NCI-H446 treated with DMSO at 0.1 percent for 48 hours (cell line): ENCODE results near the gene NOXO1.

ENCODE experiments used
- DNase-seq: peaks from one replicate; lab custom pipeline; 2025; lab: John Stamatoyannopoulos, UW

NOXO1 gene

DNA sequence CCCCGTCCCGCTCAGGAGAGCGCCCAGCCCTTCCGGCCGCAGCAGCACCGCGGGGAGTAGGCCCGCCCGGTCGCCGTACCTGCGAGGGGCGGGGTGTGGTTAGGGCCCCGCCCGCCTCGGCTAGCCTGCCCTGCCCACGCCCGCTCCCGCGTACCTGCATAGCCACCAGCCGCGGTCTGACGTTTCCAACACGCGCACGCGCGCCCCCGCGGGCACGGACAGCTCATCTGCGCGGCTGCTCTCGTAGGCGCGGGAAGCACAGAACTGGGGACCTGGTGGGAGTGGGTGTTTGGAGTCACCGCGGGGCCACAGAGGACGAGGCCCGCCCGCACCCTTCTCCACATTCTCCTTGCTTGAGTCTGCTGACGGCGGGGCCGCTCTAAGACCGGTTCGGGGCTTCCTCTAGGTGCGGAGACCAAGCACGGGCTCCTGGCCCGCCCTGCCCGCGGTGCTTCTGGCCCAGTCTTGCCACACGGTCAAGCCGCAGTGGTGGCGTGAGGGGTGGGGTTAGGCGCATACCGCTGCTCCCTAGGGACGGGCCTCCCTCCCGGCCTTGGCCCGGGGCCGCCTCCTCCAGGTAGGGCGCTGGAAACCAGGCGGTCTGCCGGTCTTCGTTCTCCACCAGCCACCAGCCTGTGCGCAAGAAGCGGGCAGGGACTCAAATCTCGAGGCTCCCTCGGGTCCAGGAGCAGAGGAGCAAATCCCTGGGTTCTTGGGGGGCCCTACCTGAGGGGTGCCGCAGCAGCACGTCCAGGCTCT is 1.8 kb downstream of the NOXO1 start:
- no peak for DNase-seq

DNA sequence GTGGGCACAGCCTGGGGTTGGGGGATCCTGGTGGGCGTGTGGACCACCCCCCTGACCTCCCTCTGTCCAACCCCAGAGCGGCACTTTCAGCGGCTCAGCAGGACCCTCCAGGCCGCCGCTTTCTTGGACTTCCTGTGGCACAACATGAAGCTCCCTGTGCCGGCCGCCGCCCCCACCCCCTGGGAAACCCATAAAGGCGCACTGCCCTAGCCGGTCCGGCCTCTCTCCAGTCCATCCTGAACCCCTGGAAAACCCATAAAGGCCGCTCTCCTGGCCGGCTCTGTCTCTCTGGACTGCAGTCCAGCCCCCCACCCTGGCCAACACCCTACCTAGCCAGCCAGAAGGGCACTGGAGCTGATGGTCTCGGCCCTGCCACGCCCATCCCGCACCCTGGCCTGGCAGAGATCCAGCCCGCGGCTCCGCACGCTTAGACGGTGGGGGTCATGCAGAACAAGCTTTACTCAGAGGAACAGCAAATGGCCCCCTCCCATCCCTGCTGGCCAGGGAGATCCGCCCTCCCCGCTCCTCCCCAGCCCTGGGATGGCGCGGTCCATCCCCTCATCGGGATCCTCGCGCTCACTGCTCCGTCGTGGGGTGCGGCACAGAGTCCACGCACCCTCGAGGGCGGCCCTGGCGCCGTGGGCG is 2.7 kb downstream of the NOXO1 start:
- DNase-seq = no peak

DNA sequence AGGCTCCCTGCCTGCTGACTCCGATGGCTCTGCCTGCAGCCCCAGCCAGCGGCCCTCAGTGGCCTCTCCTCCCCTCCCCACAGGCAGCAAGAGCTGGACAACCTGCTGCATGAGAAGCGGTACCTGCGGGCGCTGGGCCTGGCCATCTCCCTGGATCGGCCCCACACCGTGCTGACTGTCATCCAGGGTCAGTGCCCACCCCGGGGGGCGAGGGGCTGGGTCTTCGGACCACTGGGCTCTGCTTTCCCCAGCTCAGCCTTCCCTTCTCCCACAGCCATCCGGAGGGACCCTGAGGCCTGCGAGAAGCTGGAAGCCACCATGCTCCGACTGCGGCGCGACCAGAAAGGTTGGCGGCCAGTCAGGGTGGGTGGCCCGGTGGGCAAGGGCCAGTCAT is 3.4 kb downstream of the NOXO1 start:
- DNase-seq = no peak

DNA sequence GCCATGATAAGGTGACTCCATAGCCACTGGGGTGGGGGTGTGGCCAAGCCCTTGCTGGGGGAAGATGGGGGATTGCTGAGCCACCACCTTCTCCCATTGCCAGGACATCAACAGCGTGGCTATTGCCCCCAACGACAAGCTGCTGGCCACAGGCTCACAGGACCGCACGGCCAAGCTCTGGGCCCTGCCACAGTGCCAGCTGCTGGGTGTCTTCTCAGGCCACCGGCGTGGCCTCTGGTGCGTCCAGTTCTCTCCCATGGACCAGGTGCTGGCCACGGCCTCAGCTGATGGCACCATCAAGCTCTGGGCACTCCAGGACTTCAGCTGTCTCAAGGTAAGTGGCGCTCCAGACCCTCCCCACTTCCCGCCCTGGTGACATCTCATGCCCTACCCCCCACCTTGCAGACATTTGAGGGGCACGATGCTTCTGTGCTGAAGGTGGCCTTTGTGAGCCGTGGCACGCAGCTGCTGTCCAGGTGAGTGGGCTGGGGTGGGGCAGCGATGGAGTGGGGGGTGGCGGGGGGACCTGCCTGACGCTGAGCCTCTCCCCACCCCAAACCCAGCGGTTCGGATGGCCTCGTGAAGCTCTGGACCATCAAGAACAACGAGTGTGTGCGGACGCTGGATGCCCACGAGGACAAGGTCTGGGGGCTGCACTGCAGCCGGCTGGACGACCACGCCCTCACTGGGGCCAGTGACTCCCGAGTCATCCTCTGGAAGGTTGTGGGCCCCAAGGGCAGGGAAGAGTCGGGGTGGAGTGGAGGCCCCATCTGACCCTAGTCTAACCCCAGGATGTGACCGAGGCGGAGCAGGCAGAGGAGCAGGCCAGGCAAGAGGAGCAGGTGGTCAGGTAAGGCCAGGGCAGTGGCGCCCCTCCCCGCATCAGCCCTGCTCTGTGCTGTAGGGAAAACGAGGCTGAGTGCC is 4.1 kb downstream of the NOXO1 start:
- no peak for DNase-seq

- no peak for DNase-seq
These were observed 5.1 kb downstream of the NOXO1 start for GRCh38 chr16:1976216-1976520.

GRCh38 chr16:1975432-1976215 is 5.6 kb downstream of the NOXO1 start:
- no peak for DNase-seq

DNA sequence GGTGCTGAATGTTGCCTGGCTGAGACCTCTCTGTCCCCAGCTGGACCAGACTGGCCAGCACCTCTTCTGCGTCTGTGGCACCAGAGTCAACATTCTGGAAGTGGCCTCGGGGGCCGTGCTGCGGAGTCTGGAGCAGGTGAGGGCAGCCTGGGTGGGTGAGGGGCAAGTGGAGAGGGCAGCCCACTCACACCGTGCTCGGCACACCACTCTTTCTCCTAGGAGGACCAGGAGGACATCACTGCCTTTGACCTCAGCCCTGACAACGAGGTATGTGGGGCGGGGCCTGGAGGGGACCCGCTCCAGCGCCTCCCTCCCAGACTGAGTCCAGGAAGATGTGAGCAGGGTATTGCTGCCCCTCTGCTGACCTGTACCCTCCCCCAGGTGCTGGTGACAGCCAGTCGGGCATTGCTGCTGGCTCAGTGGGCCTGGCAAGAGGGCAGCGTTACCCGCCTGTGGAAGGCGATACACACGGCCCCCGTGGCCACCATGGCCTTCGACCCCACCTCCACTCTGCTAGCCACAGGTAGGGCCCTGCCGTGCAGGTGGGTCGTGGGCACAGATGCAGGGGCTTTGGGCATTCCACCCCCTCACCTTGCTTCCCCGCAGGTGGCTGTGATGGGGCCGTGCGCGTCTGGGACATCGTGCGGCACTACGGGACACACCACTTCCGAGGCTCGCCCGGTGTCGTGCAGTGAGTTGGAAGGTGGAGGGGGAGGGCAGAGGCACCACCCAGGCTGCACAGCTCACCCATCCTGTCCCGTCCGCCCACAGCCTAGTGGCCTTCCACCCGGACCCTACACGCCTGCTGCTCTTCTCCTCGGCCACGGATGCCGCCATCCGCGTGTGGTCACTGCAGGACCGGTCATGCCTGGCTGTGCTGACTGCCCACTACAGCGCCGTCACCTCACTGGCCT is 6.9 kb downstream of the NOXO1 start:
- DNase-seq = no peak

- no peak for DNase-seq
These were observed 7.7 kb downstream of the NOXO1 start for GRCh38 chr16:1973461-1974156.

- no peak for DNase-seq
These were observed 8.8 kb downstream of the NOXO1 start for GRCh38 chr16:1972490-1972877.

DNA sequence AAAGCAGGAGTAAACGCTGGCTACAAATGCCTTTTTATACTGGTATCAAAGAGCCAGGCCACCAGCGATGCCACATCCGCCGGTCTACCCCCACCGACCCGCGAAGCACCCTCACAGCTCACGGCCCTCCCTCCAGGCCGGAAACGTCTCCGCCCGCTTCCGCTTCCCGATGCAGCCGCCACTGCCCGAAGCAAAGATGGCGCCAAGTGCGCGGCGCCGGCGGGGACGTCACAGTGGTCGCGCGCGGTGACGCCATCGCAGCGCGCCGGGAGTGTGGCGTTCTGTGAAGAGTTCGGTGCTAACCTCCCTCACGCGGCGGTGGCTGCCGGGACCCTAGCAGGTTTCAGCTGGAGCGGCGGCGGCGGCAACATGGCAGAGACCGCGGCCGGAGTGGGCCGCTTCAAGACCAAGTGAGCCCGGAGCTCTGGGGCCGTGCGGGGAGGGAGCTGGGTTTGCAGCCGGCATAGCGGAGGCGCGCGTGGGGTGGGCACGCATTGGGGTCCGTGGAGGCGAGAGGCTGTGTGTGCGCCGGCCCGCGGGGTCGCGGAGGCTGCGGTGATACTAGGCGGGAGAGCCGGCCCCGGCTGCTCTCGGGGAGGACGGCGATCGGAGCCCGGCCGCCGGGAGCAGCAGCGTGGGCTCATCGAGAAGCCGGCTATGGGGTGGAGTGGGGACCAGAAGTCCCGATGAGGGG is 9.3 kb downstream of the NOXO1 start, which contains the start of gene TBL3:
TSS of gene TBL3 (plus strand) at position 258 of the 694 bp plus-strand sequence. CDS start at position 370, 112 bp downstream.
- peak; percentile 80 for DNase-seq

GRCh38 chr16:1968146-1968953 is 12.9 kb downstream of the NOXO1 start:
- DNase-seq = no peak

DNA sequence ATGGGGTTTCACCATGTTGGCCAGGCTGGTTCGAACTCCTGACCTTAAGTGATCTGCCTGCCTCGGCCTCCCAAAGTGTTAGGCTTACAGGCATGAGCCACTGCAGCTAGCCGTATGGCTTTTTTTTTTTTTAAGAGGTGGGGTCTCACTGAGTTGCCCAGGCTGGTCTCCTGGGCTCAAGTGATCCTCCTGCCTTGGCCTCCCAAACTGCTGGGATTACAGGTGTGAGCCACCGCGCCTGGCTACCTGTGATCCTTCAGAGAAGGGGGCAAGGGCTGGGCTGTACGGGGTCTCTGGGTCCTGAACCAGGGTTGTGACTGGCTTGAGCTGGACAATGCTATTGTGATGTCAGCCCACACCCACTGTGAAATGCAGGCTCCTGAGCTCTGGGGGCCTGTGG is 14.8 kb downstream of the NOXO1 start, which contains the start of gene RNF151:
TSS of gene RNF151 (plus strand) at position 397 of the 400 bp plus-strand sequence. CDS start 26 bp downstream, outside the sequence.
- no peak for DNase-seq

- no peak for DNase-seq
These were observed 15.8 kb downstream of the NOXO1 start for GRCh38 chr16:1965396-1966001.

GRCh38 chr16:1964506-1965395 is 16.5 kb downstream of the NOXO1 start, which contains the start of gene RPS2:
Gene RPS2, minus strand, starts transcription at chr16:1964826. Its CDS starts 201 bp downstream, at chr16:1964625.
- DNase-seq = peak; percentile 97

GRCh38 chr16:1963806-1964505 is 17.3 kb downstream of the NOXO1 start:
- no peak for DNase-seq
